DMS53 (cell line): ENCODE measurements around the gene VCY.
"Not testable (repeated sequence)": the region's sequence is repeated elsewhere in the genome, so short reads cannot be mapped to it uniquely, and the experiment has no call there.

Experiments used
- DNase-seq: peaks from one replicate; lab custom pipeline; 2025; lab: John Stamatoyannopoulos, UW

The VCY gene

DNA sequence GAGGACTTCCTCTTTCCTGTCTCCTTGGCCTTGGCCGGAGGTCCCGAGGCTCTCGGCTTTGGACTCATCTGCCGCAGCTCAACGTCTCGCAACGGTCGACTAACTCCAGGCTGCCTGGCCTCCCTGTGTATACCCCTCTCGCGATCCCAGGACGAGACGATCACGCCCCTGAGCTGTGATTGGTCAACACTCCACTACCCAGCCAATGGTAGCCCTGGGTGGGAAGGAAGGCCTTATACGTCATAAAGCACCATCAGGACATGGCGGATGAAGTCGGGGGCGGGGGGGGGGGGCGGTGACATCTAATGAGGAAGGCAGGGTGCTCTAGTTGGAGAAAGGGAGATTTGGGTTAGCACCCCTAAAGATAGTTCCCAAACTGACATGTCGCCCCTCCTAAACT is at the start of gene VCY:
VCY (minus strand) TSS at position 101 of the 400 bp plus-strand sequence; CDS start at position 68, 33 bp downstream.
- DNase-seq: not testable (repeated sequence)

DNA sequence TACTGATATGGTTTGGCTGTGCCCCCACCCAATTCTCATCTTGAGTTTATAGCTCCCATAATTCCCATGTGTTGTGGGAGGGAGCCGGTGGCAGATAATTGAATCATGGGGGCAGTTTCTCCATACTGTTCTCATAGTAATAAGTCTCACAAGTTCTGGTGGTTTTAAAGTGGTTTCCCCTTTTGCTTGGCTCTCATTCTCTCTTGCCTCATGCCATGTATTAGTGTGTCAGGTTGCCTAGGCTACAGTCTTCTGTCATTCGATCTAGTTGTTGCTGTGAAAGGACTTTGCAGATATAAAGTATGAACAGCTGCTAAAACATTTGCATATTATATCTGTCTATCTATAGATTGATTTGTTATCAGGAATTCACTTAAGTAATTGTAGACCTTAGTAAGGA is 44.1 kb upstream of the VCY start:
- DNase-seq: not testable (repeated sequence)

DNA sequence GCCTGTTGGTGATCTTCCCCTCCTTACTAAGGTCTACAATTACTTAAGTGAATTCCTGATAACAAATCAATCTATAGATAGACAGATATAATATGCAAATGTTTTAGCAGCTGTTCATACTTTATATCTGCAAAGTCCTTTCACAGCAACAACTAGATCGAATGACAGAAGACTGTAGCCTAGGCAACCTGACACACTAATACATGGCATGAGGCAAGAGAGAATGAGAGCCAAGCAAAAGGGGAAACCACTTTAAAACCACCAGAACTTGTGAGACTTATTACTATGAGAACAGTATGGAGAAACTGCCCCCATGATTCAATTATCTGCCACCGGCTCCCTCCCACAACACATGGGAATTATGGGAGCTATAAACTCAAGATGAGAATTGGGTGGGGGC is 25.6 kb upstream of the VCY start:
- DNase-seq: not testable (repeated sequence)

DNA sequence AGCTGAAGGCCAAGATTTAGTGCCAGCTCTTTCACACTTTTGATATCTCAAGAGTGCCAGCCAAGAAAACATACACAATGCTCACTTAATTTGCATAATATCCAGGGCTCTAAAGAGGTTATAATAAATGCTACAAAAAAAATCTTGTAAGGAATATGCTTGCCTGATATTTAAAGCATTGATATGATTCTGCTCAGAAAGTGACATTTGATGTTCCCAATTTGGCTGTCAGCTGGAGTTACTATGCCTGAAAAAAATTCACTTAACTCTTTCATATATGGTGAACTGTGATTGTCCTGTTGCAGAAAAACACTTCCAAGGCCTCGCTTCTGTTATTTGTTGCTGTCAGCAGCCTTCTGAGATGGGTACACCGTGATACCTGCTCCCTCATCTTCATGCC is 43.9 kb downstream of the VCY start:
- not testable (repeated sequence) for DNase-seq
